Amniotic stem cell (primary cell): Measurements from ENCODE around the gene VTN.

Source experiments
- DNase-seq: peaks from one replicate; lab custom pipeline; 2025; lab: John Stamatoyannopoulos, UW

The VTN gene

GRCh38 chr17:28368915-28369683 lies 1.0 kb downstream of the VTN start:
- DNase-seq: no peak

- DNase-seq: no peak
Measured at GRCh38 chr17:28368306-28368831, 1.7 kb downstream of the VTN start.

GRCh38 chr17:28367641-28368305 lies 2.3 kb downstream of the VTN start:
- DNase-seq: no peak

- DNase-seq: no peak
Measured at GRCh38 chr17:28366605-28367004, 3.5 kb downstream of the VTN start.

- no peak for DNase-seq
Measured at GRCh38 chr17:28365487-28365886, 4.6 kb downstream of the VTN start.

- DNase-seq: no peak
Measured at GRCh38 chr17:28364665-28365363, 5.3 kb downstream of the VTN start, which contains the start of gene SEBOX. Gene SEBOX (minus strand): TSS chr17:28365199. CDS start chr17:28365151, 48 bp downstream.

GRCh38 chr17:28363776-28364650 lies 6.1 kb downstream of the VTN start:
- DNase-seq: no peak

GRCh38 chr17:28363186-28363585 lies 6.9 kb downstream of the VTN start:
- no peak for DNase-seq

GRCh38 chr17:28357901-28358197 lies 12.3 kb downstream of the VTN start:
- no peak for DNase-seq

GRCh38 chr17:28357061-28357900 lies 12.8 kb downstream of the VTN start, which contains the start of gene POLDIP2:
Gene POLDIP2 (minus strand): TSS chr17:28357527. CDS start chr17:28357448, 79 bp downstream.
- peak; percentile 93 for DNase-seq

- DNase-seq: no peak
Measured at GRCh38 chr17:28350271-28350670, 19.8 kb downstream of the VTN start.

GRCh38 chr17:28348979-28349378 lies 21.1 kb downstream of the VTN start:
- no peak for DNase-seq

- peak; percentile 75 for DNase-seq
Measured at GRCh38 chr17:28347261-28347891, 22.7 kb downstream of the VTN start.

- no peak for DNase-seq
Measured at GRCh38 chr17:28346746-28347246, 23.3 kb downstream of the VTN start.

- DNase-seq: no peak
Measured at GRCh38 chr17:28346199-28346580, 23.9 kb downstream of the VTN start.

GRCh38 chr17:28345419-28346198 lies 24.5 kb downstream of the VTN start:
- no peak for DNase-seq

- no peak for DNase-seq
Measured at GRCh38 chr17:28344435-28344901, 25.6 kb downstream of the VTN start.

- no peak for DNase-seq
Measured at GRCh38 chr17:28344011-28344410, 26.1 kb downstream of the VTN start.

- DNase-seq: no peak
Measured at GRCh38 chr17:28343491-28343932, 26.6 kb downstream of the VTN start.
